ENCODE data around the gene DUSP1. TPM values are rescaled to one million over a fixed set of nuclear protein-coding genes. Genes with fewer than 3 reads are reported as not detected.

Gene DUSP1
- total and polyA plus RNA-seq, 7 donors: 99.9 to 1,033 (median 449) TPM

- DNase-seq: no peak
- H3K9me3 ChIP-seq: no peaks in the 10 kb centered on the region
- H3K27ac ChIP-seq: peak overlapping the region; percentile 15 to 61 (median 51)
- peaks cover 0 to 5% (median under 1%) of the 10 kb centered on the region in 4 donors for H3K4me1 ChIP-seq
- H3K27me3 ChIP-seq: no peaks in the 10 kb centered on the region
- peak overlapping the region in 1 of 4 donors; percentile 28 for H3K4me3 ChIP-seq
- 88 to 89% methylated on average over 11 of the region's 11 CpGs for WGBS, 2 donors
- H3K36me3 ChIP-seq: no peaks in the 10 kb centered on the region
- TF ChIP-seq EP300 (IDR thresholded peaks at IDR 0.05) (no peak), CTCF (IDR thresholded peaks at IDR 0.05) (no peak), POLR2AphosphoS5 (IDR thresholded peaks at IDR 0.05) (no peak), POLR2A (IDR thresholded peaks at IDR 0.05) (no peak)
- intact Hi-C loops (cut with DNase I): no loop called here
Observed at GRCh38 chr5:172807766-172808311, 36.8 kb upstream of the DUSP1 start.

- Histone ChIP-seq H3K27me3 (no peaks in the 10 kb centered on the region), H3K9me3 (no peaks in the 10 kb centered on the region), H3K36me3 (no peaks in the 10 kb centered on the region), H3K27ac (peak overlapping the region; percentile 56 to 64 (median 58)), H3K4me1 (peaks cover 0 to 11% (median 2%) of the 10 kb centered on the region in 4 donors), H3K4me3 (peak overlapping the region in 1 of 4 donors; percentile 28)
- peak; percentile 94 for DNase-seq
- intact Hi-C loops (cut with DNase I): no loop called here
- 47 to 52% methylated on average over 24 of the region's 24 CpGs for WGBS, 2 donors
- TF ChIP-seq EP300 (IDR thresholded peaks at IDR 0.05) (peak in 1 of 4 donors; percentile 46), POLR2AphosphoS5 (IDR thresholded peaks at IDR 0.05) (peak; percentile 11 to 77 (median 58)), CTCF (IDR thresholded peaks at IDR 0.05) (no peak), POLR2A (IDR thresholded peaks at IDR 0.05) (peak; percentile 41 to 64)
Observed at GRCh38 chr5:172806897-172807672, 36.1 kb upstream of the DUSP1 start.

- 86 to 92% methylated on average over 9 of the region's 9 CpGs for WGBS, 2 donors
- Histone ChIP-seq H3K27me3 (no peaks in the 10 kb centered on the region), H3K4me3 (no peak overlapping the region), H3K36me3 (no peaks in the 10 kb centered on the region), H3K9me3 (no peaks in the 10 kb centered on the region), H3K27ac (no peak overlapping the region), H3K4me1 (peaks cover 0 to 21% (median 2%) of the 10 kb centered on the region in 4 donors)
- TF ChIP-seq EP300 (IDR thresholded peaks at IDR 0.05) (no peak), POLR2AphosphoS5 (IDR thresholded peaks at IDR 0.05) (no peak), CTCF (IDR thresholded peaks at IDR 0.05) (no peak), POLR2A (IDR thresholded peaks at IDR 0.05) (no peak)
- intact Hi-C loops (cut with DNase I): no loop called here
- no peak for DNase-seq
Observed at GRCh38 chr5:172805736-172806255, 34.8 kb upstream of the DUSP1 start.

GRCh38 chr5:172805018-172805683 lies 34.2 kb upstream of the DUSP1 start:
- TF ChIP-seq POLR2A (IDR thresholded peaks at IDR 0.05) (no peak), CTCF (IDR thresholded peaks at IDR 0.05) (no peak), EP300 (IDR thresholded peaks at IDR 0.05) (no peak), POLR2AphosphoS5 (IDR thresholded peaks at IDR 0.05) (no peak)
- no peaks in the 10 kb centered on the region for H3K9me3 ChIP-seq
- intact Hi-C loops (cut with DNase I): no loop called here
- WGBS, 2 donors: 84 to 88% methylated on average over 3 of the region's 3 CpGs
- H3K27ac ChIP-seq: no peak overlapping the region
- DNase-seq: no peak
- H3K27me3 ChIP-seq: no peaks in the 10 kb centered on the region
- H3K4me3 ChIP-seq: no peak overlapping the region
- no peaks in the 10 kb centered on the region for H3K36me3 ChIP-seq
- peaks cover 0 to 22% (median 2%) of the 10 kb centered on the region in 4 donors for H3K4me1 ChIP-seq
